ENCODE measurements around the gene BORCS6. TPM values are rescaled to one million over a fixed set of nuclear protein-coding genes. Genes with fewer than 3 reads are reported as not detected.

Gene BORCS6
- total RNA-seq, 1 donor from 2014 or later: 12.3 TPM

DNA sequence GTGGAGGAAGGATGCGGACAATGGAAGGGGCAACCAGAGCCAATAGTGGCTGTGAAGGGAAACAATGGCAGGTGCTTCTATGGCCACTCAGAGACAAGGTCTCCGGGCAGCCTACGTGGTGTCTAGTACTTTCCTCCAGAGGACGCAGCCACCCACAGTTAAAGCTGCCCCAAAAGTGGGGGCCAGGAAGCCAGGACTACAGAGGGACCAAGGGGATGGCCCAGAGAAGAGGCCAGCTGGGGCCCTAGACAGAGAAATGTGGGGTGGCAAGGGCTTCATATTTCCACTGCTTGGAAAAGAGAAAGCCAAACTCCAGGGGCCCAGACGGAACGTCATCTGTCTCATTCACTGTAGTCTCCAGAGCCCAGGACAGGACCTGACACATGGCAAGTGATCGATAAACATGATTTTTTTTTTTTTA, 36.9 kb downstream of the BORCS6 start:
- intact Hi-C loops (cut with micrococcal nuclease): loop anchor here (10.0 kb wide), 1 partner anchor 468 kb away; the partner anchor contains the start of genes TP53 and WRAP53
- Mint-ChIP-seq H3K9me3 (no peaks in the 10 kb centered on the region), H3K27ac (peak overlapping the region; percentile 82), H3K36me3 (ENCODE audit: low read depth) (peaks cover 31% of the 10 kb centered on the region), H3K4me1 (peaks cover 31% of the 10 kb centered on the region), H3K4me3 (peak overlapping the region; percentile 24), H3K27me3 (no peaks in the 10 kb centered on the region)
- CTCF ChIA-PET: no interaction called here
- no peak for DNase-seq
- POLR2A ChIA-PET: interaction anchor here (0.8 to 15.9 kb wide), 4 partner anchors 14 to 94 kb away, joined by 3 to 385 read pairs (median 71); no protein-coding TSS in a partner anchor
- no peak for ATAC-seq (ENCODE audit: low read depth)
- TF ChIP-seq, protein P1, sequence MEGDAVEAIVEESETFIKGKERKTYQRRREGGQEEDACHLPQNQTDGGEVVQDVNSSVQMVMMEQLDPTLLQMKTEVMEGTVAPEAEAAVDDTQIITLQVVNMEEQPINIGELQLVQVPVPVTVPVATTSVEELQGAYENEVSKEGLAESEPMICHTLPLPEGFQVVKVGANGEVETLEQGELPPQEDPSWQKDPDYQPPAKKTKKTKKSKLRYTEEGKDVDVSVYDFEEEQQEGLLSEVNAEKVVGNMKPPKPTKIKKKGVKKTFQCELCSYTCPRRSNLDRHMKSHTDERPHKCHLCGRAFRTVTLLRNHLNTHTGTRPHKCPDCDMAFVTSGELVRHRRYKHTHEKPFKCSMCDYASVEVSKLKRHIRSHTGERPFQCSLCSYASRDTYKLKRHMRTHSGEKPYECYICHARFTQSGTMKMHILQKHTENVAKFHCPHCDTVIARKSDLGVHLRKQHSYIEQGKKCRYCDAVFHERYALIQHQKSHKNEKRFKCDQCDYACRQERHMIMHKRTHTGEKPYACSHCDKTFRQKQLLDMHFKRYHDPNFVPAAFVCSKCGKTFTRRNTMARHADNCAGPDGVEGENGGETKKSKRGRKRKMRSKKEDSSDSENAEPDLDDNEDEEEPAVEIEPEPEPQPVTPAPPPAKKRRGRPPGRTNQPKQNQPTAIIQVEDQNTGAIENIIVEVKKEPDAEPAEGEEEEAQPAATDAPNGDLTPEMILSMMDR (IDR thresholded peaks at IDR 0.05): no peak

DNA sequence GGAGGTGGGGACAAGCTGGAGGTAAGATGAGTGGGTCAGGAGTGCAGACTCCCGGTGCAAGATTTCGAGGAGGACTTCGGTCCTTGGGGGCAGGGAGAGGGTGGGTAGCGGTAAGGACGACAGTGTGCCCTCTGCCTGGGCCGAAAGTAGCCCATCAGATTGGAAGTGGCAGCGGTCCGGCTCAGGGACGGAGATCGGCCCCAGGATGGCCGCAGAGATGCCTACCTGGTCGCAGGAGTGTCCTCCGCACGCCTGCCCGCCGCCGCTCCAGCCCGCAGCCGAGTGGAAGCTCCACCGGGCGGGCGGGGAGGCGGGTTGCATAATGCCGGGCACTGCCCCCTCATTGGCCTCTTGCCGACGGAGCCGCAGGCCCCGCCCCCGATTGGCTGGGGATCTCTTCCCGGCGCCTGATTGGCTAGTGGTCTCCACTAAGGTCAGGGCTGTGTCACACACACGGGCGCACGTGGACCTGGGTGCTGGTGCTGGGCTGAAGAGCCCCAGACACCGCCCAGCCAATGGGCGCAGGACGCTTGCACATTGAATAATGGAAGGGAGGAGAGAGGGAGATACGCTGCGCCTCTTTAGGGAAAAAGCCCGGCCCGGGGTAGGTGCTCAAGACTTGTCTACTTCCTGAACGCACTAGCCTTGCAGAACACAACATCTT, 37.7 kb downstream of the BORCS6 start, which contains the start of gene PER1:
Gene PER1, minus strand, starts transcription at position 293 of the 664 bp plus-strand sequence. CDS start 1,698 bp downstream, outside the sequence.
- Mint-ChIP-seq H3K36me3 (ENCODE audit: low read depth) (peaks cover 36% of the 10 kb centered on the region), H3K27me3 (no peaks in the 10 kb centered on the region), H3K4me1 (peaks cover 31% of the 10 kb centered on the region), H3K4me3 (peak within 1 kb of the TSS; percentile 90), H3K27ac (peak within 1 kb of the TSS; percentile 87), H3K9me3 (no peaks in the 10 kb centered on the region)
- ChIA-PET CTCF (no interaction called here), POLR2A (interaction anchor here (0.5 to 15.9 kb wide), 8 partner anchors 13 to 309 kb away, joined by 3 to 385 read pairs (median 5); partner anchors contain the start of genes ALOXE3 and CTC1)
- DNase-seq (peak; percentile 68), ATAC-seq (ENCODE audit: low read depth) (peak; percentile 13)
- TF ChIP-seq, protein P1 (IDR thresholded peaks at IDR 0.05): no peak
- intact Hi-C loops (cut with micrococcal nuclease): loop anchor here (10.0 kb wide), 1 partner anchor 467 kb away; the partner anchor contains the start of genes TP53 and WRAP53

DNA sequence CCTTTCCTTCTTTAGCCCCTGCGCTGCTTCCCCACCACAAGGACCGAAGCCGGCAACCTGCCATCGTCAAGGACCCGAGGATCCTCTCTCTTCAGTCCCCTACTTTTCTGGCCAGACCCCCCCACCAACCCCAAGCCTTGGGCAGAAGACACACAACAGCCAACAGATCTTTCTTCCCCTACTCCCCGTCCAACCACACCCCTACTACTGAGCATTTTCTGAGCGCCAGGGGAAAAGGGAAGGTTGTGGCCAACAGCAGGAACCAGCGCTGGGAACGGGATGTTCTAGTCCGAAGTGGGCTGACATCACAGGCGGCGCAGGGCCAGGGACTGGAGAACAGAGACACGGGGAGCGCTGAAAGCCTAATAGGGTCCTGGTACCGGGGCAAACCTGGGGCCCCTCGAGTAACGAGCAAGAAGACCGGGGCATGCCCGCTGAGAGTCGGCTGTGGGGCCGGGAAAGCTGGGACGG, 38.3 kb downstream of the BORCS6 start:
- Mint-ChIP-seq H3K27me3 (no peaks in the 10 kb centered on the region), H3K36me3 (ENCODE audit: low read depth) (peaks cover 42% of the 10 kb centered on the region), H3K27ac (peak overlapping the region; percentile 87), H3K4me1 (peaks cover 31% of the 10 kb centered on the region), H3K4me3 (peak overlapping the region; percentile 90), H3K9me3 (no peaks in the 10 kb centered on the region)
- ChIA-PET POLR2A (interaction anchor here (0.5 to 15.9 kb wide), 16 partner anchors 10 to 308 kb away, joined by 3 to 385 read pairs (median 5); partner anchors contain the start of genes ALOXE3, BORCS6, CTC1 and SLC25A35), CTCF (interaction anchor here (1.0 kb wide), 1 partner anchor 72 kb away, joined by 4 read pairs; no protein-coding TSS in a partner anchor)
- no peak for ATAC-seq (ENCODE audit: low read depth)
- peak; percentile 38 for DNase-seq
- intact Hi-C loops (cut with micrococcal nuclease): loop anchor here (1.0 to 10.0 kb wide), 2 partner anchors 12 to 467 kb away; partner anchors contain the start of genes TP53 and WRAP53
- TF ChIP-seq, protein P1 (IDR thresholded peaks at IDR 0.05): no peak

DNA sequence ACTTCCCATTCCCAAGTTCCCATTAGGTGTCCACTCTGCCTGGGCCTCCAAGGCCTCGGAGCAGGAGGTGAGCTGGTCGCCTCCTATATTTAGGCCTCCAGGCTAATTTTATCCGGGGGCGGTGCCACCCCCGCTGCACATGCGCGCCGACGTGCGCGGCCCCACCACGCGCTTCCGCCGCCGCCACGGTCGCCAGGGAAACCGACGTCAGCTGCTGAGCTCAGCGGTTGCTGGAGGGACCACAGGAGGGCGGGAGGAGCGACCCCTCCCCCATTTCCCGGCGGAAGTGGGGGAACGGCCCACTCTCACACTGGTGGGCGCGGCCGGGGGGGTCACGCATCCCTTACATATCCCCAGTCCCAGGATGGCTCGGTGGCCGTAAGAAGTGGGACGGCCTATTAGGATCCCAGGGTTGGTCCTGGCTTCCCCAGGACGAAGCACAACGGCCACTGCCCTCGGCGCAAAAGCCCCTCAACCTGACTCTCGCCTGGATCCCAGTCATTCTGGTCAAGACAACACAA, 38.8 kb downstream of the BORCS6 start:
- TF ChIP-seq, protein P1 (IDR thresholded peaks at IDR 0.05): no peak
- no peaks in the 10 kb centered on the region for H3K27me3 Mint-ChIP-seq
- DNase-seq (peak; percentile 89), ATAC-seq (ENCODE audit: low read depth) (peak; percentile 60)
- ChIA-PET POLR2A (interaction anchor here (0.7 to 15.9 kb wide), 12 partner anchors 10 to 144 kb away, joined by 3 to 385 read pairs (median 5); partner anchors contain the start of genes BORCS6, CTC1, HES7 and SLC25A35), CTCF (interaction anchor here (1.0 kb wide), 1 partner anchor 72 kb away, joined by 4 read pairs; no protein-coding TSS in a partner anchor)
- intact Hi-C loops (cut with micrococcal nuclease): loop anchor here (1.0 to 10.0 kb wide), 2 partner anchors 12 to 466 kb away; partner anchors contain the start of genes TP53 and WRAP53
- H3K4me1 Mint-ChIP-seq: peaks cover 31% of the 10 kb centered on the region
- H3K36me3 Mint-ChIP-seq (ENCODE audit: low read depth): peaks cover 47% of the 10 kb centered on the region
- H3K9me3 Mint-ChIP-seq: no peaks in the 10 kb centered on the region
- H3K27ac Mint-ChIP-seq: peak overlapping the region; percentile 87
- H3K4me3 Mint-ChIP-seq: peak overlapping the region; percentile 90
